Spleen (tissue), 11 donors: ENCODE data around the gene PSMG3. TPM values are rescaled to one million over a fixed set of nuclear protein-coding genes. Genes with fewer than 3 reads are reported as not detected.

ENCODE experiments used
- DNase-seq: peaks from one replicate; pipeline ENCODE4 v3.0.0-alpha.2; 2020
- H3K27ac ChIP-seq, 8 donors: fragments of 200-600 bp; sonication (generic) in 7 of 8; 1 replicate in 4 of 8; 2 replicates in 4 of 8; pipeline versions ENCODE4 v1.5.0 to v1.8.0; 2016 to 2021; ENCODE audit warnings: inconsistent platforms in 4 of 8, mild to moderate bottlenecking in 4 of 8, moderate library complexity in 1 of 8
- H3K27me3 ChIP-seq, 7 donors: fragments of 200-600 bp; sonication (generic) in 6 of 7; replicated peaks in 1 of 7; 1 replicate in 4 of 7; 2 replicates in 3 of 7; pipeline versions ENCODE4 v1.5.0 to v1.8.0; 2016 to 2021; ENCODE audit warnings: inconsistent platforms in 3 of 7, mild to moderate bottlenecking in 1 of 7
- H3K36me3 ChIP-seq, 6 donors: fragments of 200-600 bp; sonication (generic) in 5 of 6; 1 replicate in 4 of 6; 2 replicates in 2 of 6; pipeline versions ENCODE4 v1.5.0 to v1.8.0; 2016 to 2021; ENCODE audit warnings: inconsistent platforms in 2 of 6
- H3K4me1 ChIP-seq, 6 donors: fragments of 200-600 bp; sonication (generic) in 5 of 6; 1 replicate in 3 of 6; 2 replicates in 3 of 6; pipeline versions ENCODE4 v1.5.0 to v1.8.0; 2016 to 2021; ENCODE audit warnings: inconsistent platforms in 3 of 6
- H3K4me3 ChIP-seq, 8 donors: fragments of 200-600 bp; sonication (generic) in 7 of 8; 1 replicate in 4 of 8; 2 replicates in 4 of 8; pipeline versions ENCODE4 v1.5.0 to v1.8.0; 2016 to 2021; ENCODE audit warnings: inconsistent platforms in 4 of 8, mild to moderate bottlenecking in 4 of 8, moderate library complexity in 2 of 8
- H3K9me3 ChIP-seq, 8 donors: fragments of 200-600 bp; sonication (generic) in 7 of 8; 1 replicate in 4 of 8; 2 replicates in 4 of 8; pipeline versions ENCODE4 v1.5.0 to v1.8.0; 2016 to 2021; ENCODE audit warnings: inconsistent platforms in 4 of 8
- POLR2A ChIP-seq, 3 donors: fragments of 450-650 bp; IDR thresholded peaks; one replicate each; pipeline ENCODE4 v1.5.1; 2017; ENCODE audit warnings: antibody characterized with exemption in 3 of 3, mild to moderate bottlenecking in 1 of 3
- POLR2AphosphoS5 ChIP-seq, 3 donors: sonication (generic); formaldehyde crosslinking; IDR thresholded peaks; one replicate each; pipeline ENCODE4 v1.5.1; 2017; ENCODE audit warnings: antibody characterized with exemption in 3 of 3
- WGBS, 5 donors: extraction: QIAGEN DNeasy Blood & Tissue Kit in 3 of 5; methylation state at CpG; one replicate each; pipeline versions ENCODE4 v1.1.5 to v1.1.7; 2013 to 2018; 5-methylcytosine and 5-hydroxymethylcytosine counted together
- intact Hi-C: fragments of 100-400 bp; cut with DNase I; formaldehyde crosslinking; loops from one replicate; pipeline ENCODE4 v1.15.0; 2023; ENCODE audit warnings: low total_unique reads
- polyA plus RNA-seq, 3 donors: library from polyadenylated mRNA; stranded (reverse); fragments of 200-250 nt; gene quantifications; one replicate each; pipeline ENCODE4 v1.2.1, GENCODE V29; 2013
- total RNA-seq, 7 donors: library from RNA; depleted of rRNA in 3 of 7; stranded (reverse); fragments of >200 nt in 3 of 7; fragmentation: NEBNext Ultra II Directional in 4 of 7; extraction: Animal tissue kit (Norgen Biotek cat#: 25700) in 4 of 7; gene quantifications; one replicate each; pipeline versions ENCODE4 v1.1.0 to v1.2.1, GENCODE V29; 2016 to 2021
- TF ChIP-seq, protein P1 (sequence below), 11 experiments: fragments of 200-600 bp in 7 of 11; fragments of 450-650 bp in 4 of 11; sonication (generic) in 4 of 11; IDR thresholded peaks in 8 of 11; conservative IDR thresholded peaks in 3 of 11; 1 replicate in 7 of 11; 2 replicates in 4 of 11; pipeline versions ENCODE4 v1.4.0 to v1.8.0; 2016 to 2021; ENCODE audit warnings: antibody characterized with exemption in 11 of 11, inconsistent platforms in 4 of 11, mild to moderate bottlenecking in 1 of 11
- donor health status: healthy with polysubstance abuse.
- donor health status: DM: no; HTN: no; CAD: no; lungs with moderate emphysema.
- donor health status: DM: no; HTN: no; CAD: no.
- donor health status: Bipolar disorder and iron deficiency.
- donor health status: healthy.
- donor health status: DM: no; HTN: no; CAD: no.
- donor health status: DM: yes; HTN: yes; CAD: no.

PSMG3 gene
- total and polyA plus RNA-seq, 10 donors: 18.2 to 89.9 (median 30.9) TPM

DNA sequence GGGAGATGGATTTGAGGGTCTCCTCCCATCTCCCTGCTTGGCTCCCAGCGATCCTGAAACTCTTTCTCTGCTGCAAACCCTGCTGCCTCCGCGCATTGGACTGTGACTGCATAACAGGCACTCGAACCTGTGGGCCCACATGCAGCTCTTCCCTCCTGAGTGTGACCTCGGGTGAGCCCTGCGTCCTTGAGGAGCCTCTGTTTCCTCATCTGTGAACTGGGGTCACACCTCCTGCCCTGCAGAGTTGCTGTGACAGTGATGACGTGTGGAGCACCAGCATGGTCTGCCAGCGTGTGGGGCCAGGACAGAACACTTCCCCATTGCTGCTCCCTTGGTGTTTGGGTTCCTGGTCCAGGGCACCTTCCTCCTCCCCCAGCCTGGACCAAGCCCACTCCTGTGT is 46.9 kb upstream of the PSMG3 start:
- no peak overlapping the region for H3K27ac ChIP-seq
- TF ChIP-seq POLR2A (IDR thresholded peaks at IDR 0.05): no peak
- no peak for TF ChIP-seq POLR2AphosphoS5 (IDR thresholded peaks at IDR 0.05)
- TF ChIP-seq, protein P1, sequence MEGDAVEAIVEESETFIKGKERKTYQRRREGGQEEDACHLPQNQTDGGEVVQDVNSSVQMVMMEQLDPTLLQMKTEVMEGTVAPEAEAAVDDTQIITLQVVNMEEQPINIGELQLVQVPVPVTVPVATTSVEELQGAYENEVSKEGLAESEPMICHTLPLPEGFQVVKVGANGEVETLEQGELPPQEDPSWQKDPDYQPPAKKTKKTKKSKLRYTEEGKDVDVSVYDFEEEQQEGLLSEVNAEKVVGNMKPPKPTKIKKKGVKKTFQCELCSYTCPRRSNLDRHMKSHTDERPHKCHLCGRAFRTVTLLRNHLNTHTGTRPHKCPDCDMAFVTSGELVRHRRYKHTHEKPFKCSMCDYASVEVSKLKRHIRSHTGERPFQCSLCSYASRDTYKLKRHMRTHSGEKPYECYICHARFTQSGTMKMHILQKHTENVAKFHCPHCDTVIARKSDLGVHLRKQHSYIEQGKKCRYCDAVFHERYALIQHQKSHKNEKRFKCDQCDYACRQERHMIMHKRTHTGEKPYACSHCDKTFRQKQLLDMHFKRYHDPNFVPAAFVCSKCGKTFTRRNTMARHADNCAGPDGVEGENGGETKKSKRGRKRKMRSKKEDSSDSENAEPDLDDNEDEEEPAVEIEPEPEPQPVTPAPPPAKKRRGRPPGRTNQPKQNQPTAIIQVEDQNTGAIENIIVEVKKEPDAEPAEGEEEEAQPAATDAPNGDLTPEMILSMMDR (IDR thresholded peaks at IDR 0.05 in 8 of 11, conservative IDR thresholded peaks at IDR 0.05 in 3 of 11): no peak
- intact Hi-C loops: no loop called here
- no peak for DNase-seq
- no peaks in the 10 kb centered on the region for H3K4me1 ChIP-seq
- 71 to 81% (median 78%) methylated on average over 6 to 8 of the region's 8 CpGs for WGBS, 5 donors
- no peak overlapping the region for H3K4me3 ChIP-seq
- H3K9me3 ChIP-seq: no peaks in the 10 kb centered on the region
- peaks cover 0 to 9% (median 0%) of the 10 kb centered on the region in 7 donors for H3K27me3 ChIP-seq
- H3K36me3 ChIP-seq: no peaks in the 10 kb centered on the region

DNA sequence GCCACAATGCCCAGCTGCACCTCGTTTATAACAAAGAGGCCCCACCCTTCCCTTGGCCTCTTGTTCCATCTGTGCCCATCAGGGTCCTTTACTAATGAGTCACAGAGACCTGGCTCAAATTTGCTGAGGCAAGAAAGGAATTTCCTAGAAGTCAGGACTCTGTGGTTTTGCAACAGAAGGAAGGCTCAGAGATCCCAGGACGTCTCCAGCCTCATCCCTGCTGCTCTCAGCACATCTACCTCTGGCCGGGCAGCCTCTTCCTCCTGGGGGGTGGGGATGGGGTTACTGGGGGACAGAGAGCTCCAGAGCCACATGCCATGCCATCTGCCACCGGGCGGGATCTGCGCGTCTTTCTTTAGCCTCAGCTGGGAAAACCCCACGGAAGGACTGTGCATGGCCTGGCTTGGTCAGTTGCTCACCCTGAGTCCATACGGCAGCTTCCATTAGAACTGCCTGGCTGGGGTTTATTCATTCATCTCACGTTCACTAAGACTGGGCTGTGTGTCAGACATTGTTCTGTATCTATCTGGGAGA is 41.9 kb upstream of the PSMG3 start:
- WGBS, 5 donors: 53 to 65% (median 59%) methylated on average over 9 to 10 of the region's 10 CpGs
- TF ChIP-seq POLR2AphosphoS5 (IDR thresholded peaks at IDR 0.05): no peak
- TF ChIP-seq, protein P1 (IDR thresholded peaks at IDR 0.05 in 8 of 11, conservative IDR thresholded peaks at IDR 0.05 in 3 of 11): no peak
- TF ChIP-seq POLR2A (IDR thresholded peaks at IDR 0.05): no peak
- H3K27ac ChIP-seq: no peak overlapping the region
- no peak overlapping the region for H3K4me3 ChIP-seq
- H3K4me1 ChIP-seq: peaks cover 0 to 7% (median 0%) of the 10 kb centered on the region in 6 donors
- intact Hi-C loops: no loop called here
- DNase-seq: no peak
- H3K27me3 ChIP-seq: peaks cover 0 to 18% (median 0%) of the 10 kb centered on the region in 7 donors
- no peaks in the 10 kb centered on the region for H3K9me3 ChIP-seq
- H3K36me3 ChIP-seq: no peaks in the 10 kb centered on the region

DNA sequence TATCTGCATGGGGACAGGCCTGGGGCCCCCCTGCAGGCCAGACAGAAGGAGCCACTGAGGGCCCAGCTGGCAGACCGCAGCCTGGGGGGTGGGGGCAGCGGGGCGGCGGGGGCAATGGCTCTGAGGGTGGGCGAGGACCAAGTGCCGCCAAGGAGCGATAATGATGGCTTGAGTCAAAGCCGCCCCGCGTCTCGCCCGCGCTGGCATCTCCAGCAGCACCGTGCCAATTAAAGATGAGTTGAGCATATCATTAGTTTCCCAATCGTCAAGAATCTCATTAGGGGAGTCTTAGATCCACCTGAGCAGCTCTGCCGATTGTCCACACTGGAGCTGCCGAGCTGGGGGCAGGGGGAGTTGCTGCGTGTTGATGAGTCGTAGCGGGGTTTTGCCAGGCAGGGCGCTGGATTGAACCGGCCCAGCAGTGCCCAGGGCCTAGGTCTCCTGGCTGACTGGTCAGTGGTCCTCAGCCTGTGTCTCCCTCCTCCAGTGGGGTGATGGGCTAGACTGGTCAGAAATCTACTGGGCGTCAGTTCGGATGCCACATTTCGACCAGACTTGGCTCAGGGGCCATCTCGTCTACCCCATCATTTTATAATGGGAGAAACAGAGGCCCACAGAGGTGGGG is 41.0 kb upstream of the PSMG3 start:
- no peaks in the 10 kb centered on the region for H3K9me3 ChIP-seq
- H3K27ac ChIP-seq: no peak overlapping the region
- TF ChIP-seq POLR2A (IDR thresholded peaks at IDR 0.05): no peak
- TF ChIP-seq, protein P1 (IDR thresholded peaks at IDR 0.05 in 8 of 11, conservative IDR thresholded peaks at IDR 0.05 in 3 of 11): no peak
- no peak for TF ChIP-seq POLR2AphosphoS5 (IDR thresholded peaks at IDR 0.05)
- H3K27me3 ChIP-seq: peaks cover 0 to 18% (median 0%) of the 10 kb centered on the region in 7 donors
- 88 to 97% (median 92%) methylated on average over 22 to 26 of the region's 26 CpGs for WGBS, 5 donors
- DNase-seq: peak; percentile 27
- intact Hi-C loops: no loop called here
- peaks cover 0 to 7% (median 0%) of the 10 kb centered on the region in 6 donors for H3K4me1 ChIP-seq
- no peak overlapping the region for H3K4me3 ChIP-seq
- H3K36me3 ChIP-seq: no peaks in the 10 kb centered on the region

DNA sequence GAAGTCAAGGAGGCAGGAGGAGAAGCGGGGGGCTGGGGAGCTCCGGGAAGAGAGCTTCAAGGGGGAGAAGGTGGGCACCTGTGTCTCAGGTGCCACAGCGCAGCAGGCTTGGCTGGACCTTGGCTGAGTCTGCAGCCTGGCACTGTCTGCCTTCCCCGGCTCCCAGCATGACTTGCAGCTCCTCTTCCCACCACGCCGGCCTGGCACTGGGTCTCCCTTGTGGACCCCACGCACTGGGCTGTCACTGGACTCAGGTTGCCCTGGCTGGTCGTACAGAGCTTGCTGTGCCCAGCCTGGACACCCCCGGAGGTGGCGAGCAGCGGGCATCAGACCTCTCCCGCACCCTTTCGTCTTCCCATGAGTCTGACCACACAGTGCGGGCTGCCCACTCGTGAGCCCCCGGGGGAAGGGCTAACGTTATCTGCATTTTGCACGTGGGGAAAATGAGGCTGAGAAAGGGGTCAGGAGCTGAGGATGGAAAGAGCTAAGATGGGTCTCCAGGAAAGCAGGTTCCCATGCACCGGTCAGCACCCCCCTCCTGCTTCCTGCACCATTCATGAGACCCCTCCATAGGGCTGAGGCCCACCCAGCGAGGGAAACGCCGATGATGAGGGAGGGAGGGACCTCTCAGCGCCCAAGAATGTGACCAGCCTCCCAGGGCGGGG is 40.3 kb upstream of the PSMG3 start:
- Histone ChIP-seq H3K4me3 (no peak overlapping the region), H3K27me3 (peaks cover 0 to 23% (median 0%) of the 10 kb centered on the region in 7 donors), H3K27ac (no peak overlapping the region), H3K9me3 (no peaks in the 10 kb centered on the region), H3K4me1 (peaks cover 0 to 7% (median 0%) of the 10 kb centered on the region in 6 donors), H3K36me3 (no peaks in the 10 kb centered on the region)
- no peak for DNase-seq
- no peak for TF ChIP-seq POLR2A (IDR thresholded peaks at IDR 0.05)
- TF ChIP-seq, protein P1 (IDR thresholded peaks at IDR 0.05 in 8 of 11, conservative IDR thresholded peaks at IDR 0.05 in 3 of 11): no peak
- no peak for TF ChIP-seq POLR2AphosphoS5 (IDR thresholded peaks at IDR 0.05)
- WGBS, 5 donors: 79 to 91% (median 90%) methylated on average over 24 of the region's 24 CpGs
- intact Hi-C loops: no loop called here
